Neural progenitor cell (in vitro differentiated cells): ENCODE data around the gene PCDH9. TPM values are rescaled to one million over a fixed set of nuclear protein-coding genes. Genes with fewer than 3 reads are reported as not detected.

Source experiments
- DNase-seq: peaks from one replicate; pipeline ENCODE4 v3.0.0-alpha.2; 2016; ENCODE audit warnings: low spot score
- H2AFZ ChIP-seq: fragments of 200-600 bp; sonication (generic); replicated peaks from 2 replicates; pipeline ENCODE4 v1.6.1; 2016; ENCODE audit warnings: antibody characterized with exemption
- H3F3A ChIP-seq: fragments of 200-600 bp; sonication (generic); 2 replicates; pipeline ENCODE4 v1.6.1; 2016; ENCODE audit warnings: antibody characterized with exemption, low read depth
- H3K27ac ChIP-seq: fragments of 200-600 bp; sonication (generic); 2 replicates; pipeline ENCODE4 v1.5.1; 2016; ENCODE audit warnings: mild to moderate bottlenecking
- H3K27me3 ChIP-seq: fragments of 200-600 bp; sonication (generic); 2 replicates; pipeline ENCODE4 v1.6.1; 2016; ENCODE audit warnings: mild to moderate bottlenecking, moderate library complexity
- H3K36me3 ChIP-seq: fragments of 200-600 bp; sonication (generic); 2 replicates; pipeline ENCODE4 v1.5.1; 2016
- H3K4me1 ChIP-seq: fragments of 200-600 bp; sonication (generic); 2 replicates; pipeline ENCODE4 v1.6.1; 2016; ENCODE audit warnings: mixed run types
- H3K4me2 ChIP-seq: fragments of 200-600 bp; sonication (generic); 2 replicates; pipeline ENCODE4 v1.6.1; 2016
- H3K4me3 ChIP-seq: fragments of 200-600 bp; sonication (generic); 2 replicates; pipeline ENCODE4 v1.5.1; 2016
- H3K79me2 ChIP-seq: fragments of 200-600 bp; sonication (generic); 2 replicates; pipeline ENCODE4 v1.6.1; 2016; ENCODE audit warnings: low read depth
- H3K9ac ChIP-seq: fragments of 200-600 bp; sonication (generic); 2 replicates; pipeline ENCODE4 v1.6.1; 2016
- H3K9me3 ChIP-seq: fragments of 200-600 bp; sonication (generic); 2 replicates; pipeline ENCODE4 v1.5.1; 2016; ENCODE audit warnings: low read depth
- H4K20me1 ChIP-seq: fragments of 200-600 bp; sonication (generic); 2 replicates; pipeline ENCODE4 v1.6.1; 2016; ENCODE audit warnings: low read depth
- H3K27ac Mint-ChIP-seq: 3 replicates; pipeline ENCODE4 v1.8.0; 2021; ENCODE audit warnings: mixed read lengths
- H3K27me3 Mint-ChIP-seq: 2 replicates; pipeline ENCODE4 v1.8.0; 2022; ENCODE audit warnings: low read depth, mild to moderate bottlenecking, inconsistent platforms, moderate library complexity, mixed read lengths; ENCODE audit not compliant: insufficient read depth
- H3K36me3 Mint-ChIP-seq: 3 replicates; pipeline ENCODE4 v1.8.0; 2021; ENCODE audit warnings: mixed read lengths
- H3K4me1 Mint-ChIP-seq: 3 replicates; pipeline ENCODE4 v1.8.0; 2021; ENCODE audit warnings: mixed read lengths
- H3K4me3 Mint-ChIP-seq: 3 replicates; pipeline ENCODE4 v1.8.0; 2021; ENCODE audit warnings: mild to moderate bottlenecking, moderate library complexity, mixed read lengths
- H3K9me3 Mint-ChIP-seq: 3 replicates; pipeline ENCODE4 v1.8.0; 2020; ENCODE audit warnings: mixed read lengths
- EZH2 ChIP-seq: fragments of 200-600 bp; sonication (generic); IDR thresholded peaks from 2 replicates; pipeline ENCODE4 v1.6.1; 2017; ENCODE audit warnings: antibody characterized with exemption, mild to moderate bottlenecking, moderate library complexity
- EZH2phosphoT487 ChIP-seq: fragments of 200-600 bp; sonication (generic); IDR thresholded peaks from 2 replicates; pipeline ENCODE4 v1.6.1; 2017; ENCODE audit warnings: antibody characterized with exemption
- total RNA-seq: library from RNA; depleted of rRNA; stranded (reverse); fragments of >200 nt; gene quantifications from 2 replicates; pipeline ENCODE4 v1.2.3, GENCODE V29; 2015; ENCODE audit warnings: low replicate concordance
- TF ChIP-seq, protein P1 (sequence below): fragments of 200-600 bp; sonication (generic); IDR thresholded peaks from 2 replicates; pipeline ENCODE4 v1.5.1; 2017; ENCODE audit warnings: antibody characterized with exemption, mild to moderate bottlenecking

The PCDH9 gene
- total RNA-seq, 1 donor from 2014 or later = 0.24 TPM

DNA sequence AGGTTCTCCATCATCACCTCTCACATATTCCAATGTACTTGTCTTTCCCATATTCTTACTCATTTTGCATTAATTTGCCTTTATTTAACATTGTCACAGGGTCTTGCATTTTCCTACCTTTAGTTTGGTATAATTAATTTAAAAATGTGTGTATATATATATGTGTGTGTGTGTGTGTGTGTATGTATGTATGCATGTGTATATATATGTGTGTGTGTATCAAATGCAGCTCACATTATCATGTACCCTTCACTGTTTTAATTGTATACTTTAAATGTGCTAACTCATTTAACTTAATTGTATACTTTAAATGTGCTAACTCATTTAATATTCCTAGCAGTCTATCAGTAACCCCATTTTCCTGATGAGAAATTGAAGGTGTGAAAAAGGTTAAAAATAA is 104.5 kb downstream of the PCDH9 start:
- H3K9me3 ChIP-seq = no peaks in the 10 kb centered on the region
- no peaks in the 10 kb centered on the region for H4K20me1 ChIP-seq
- no peak overlapping the region for H3K27ac Mint-ChIP-seq
- TF ChIP-seq, protein P1, sequence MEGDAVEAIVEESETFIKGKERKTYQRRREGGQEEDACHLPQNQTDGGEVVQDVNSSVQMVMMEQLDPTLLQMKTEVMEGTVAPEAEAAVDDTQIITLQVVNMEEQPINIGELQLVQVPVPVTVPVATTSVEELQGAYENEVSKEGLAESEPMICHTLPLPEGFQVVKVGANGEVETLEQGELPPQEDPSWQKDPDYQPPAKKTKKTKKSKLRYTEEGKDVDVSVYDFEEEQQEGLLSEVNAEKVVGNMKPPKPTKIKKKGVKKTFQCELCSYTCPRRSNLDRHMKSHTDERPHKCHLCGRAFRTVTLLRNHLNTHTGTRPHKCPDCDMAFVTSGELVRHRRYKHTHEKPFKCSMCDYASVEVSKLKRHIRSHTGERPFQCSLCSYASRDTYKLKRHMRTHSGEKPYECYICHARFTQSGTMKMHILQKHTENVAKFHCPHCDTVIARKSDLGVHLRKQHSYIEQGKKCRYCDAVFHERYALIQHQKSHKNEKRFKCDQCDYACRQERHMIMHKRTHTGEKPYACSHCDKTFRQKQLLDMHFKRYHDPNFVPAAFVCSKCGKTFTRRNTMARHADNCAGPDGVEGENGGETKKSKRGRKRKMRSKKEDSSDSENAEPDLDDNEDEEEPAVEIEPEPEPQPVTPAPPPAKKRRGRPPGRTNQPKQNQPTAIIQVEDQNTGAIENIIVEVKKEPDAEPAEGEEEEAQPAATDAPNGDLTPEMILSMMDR = no peak
- TF ChIP-seq EZH2phosphoT487 (no peak), EZH2 (no peak)
- no peaks in the 10 kb centered on the region for H3F3A ChIP-seq
- H3K4me1 ChIP-seq = peaks cover 7% of the 10 kb centered on the region
- no peak overlapping the region for H3K27ac ChIP-seq
- H3K4me1 Mint-ChIP-seq = peaks cover 47% of the 10 kb centered on the region
- H3K79me2 ChIP-seq = no peaks in the 10 kb centered on the region
- no peak overlapping the region for H3K9ac ChIP-seq
- peaks cover 2% of the 10 kb centered on the region for H3K27me3 Mint-ChIP-seq
- no peak for DNase-seq
- H3K4me3 Mint-ChIP-seq = no peak overlapping the region
- H3K4me3 ChIP-seq = no peak overlapping the region
- no peaks in the 10 kb centered on the region for H3K36me3 ChIP-seq
- H3K9me3 Mint-ChIP-seq = no peaks in the 10 kb centered on the region
- no peak overlapping the region for H2AFZ ChIP-seq
- no peak overlapping the region for H3K4me2 ChIP-seq
- peaks cover 4% of the 10 kb centered on the region for H3K36me3 Mint-ChIP-seq
- no peaks in the 10 kb centered on the region for H3K27me3 ChIP-seq

DNA sequence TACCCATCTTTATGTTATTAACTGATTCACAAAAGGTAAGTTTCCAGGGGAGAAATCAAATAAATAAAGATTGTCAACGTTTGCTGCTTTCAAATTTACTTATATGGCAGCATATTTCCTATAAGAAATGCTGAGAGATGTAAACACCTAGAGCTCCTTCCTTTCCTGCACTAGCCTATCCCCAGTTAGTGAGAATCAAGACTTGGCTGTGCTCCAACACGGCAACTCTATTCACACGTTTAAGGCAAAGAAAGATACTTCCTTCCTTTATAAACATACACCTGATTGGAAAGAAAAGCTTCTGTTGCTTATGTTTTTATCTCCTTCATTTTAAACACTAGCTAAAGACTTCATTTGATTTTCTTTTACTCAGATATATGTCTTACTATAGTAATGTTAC is 107.0 kb downstream of the PCDH9 start:
- TF ChIP-seq EZH2 (no peak), EZH2phosphoT487 (no peak)
- TF ChIP-seq, protein P1 = no peak
- Mint-ChIP-seq H3K27ac (no peak overlapping the region), H3K27me3 (no peaks in the 10 kb centered on the region), H3K36me3 (peaks cover 2% of the 10 kb centered on the region), H3K4me1 (peaks cover 36% of the 10 kb centered on the region), H3K4me3 (no peak overlapping the region), H3K9me3 (no peaks in the 10 kb centered on the region)
- Histone ChIP-seq H3K4me3 (no peak overlapping the region), H3K79me2 (no peaks in the 10 kb centered on the region), H3K4me1 (peaks cover 4% of the 10 kb centered on the region), H3K27me3 (no peaks in the 10 kb centered on the region), H3K9me3 (no peaks in the 10 kb centered on the region), H3K36me3 (no peaks in the 10 kb centered on the region), H3F3A (no peaks in the 10 kb centered on the region), H3K27ac (no peak overlapping the region), H3K9ac (no peak overlapping the region), H3K4me2 (no peak overlapping the region), H2AFZ (peak overlapping the region; percentile 5), H4K20me1 (no peaks in the 10 kb centered on the region)
- no peak for DNase-seq

GRCh38 chr13:67122251-67122650 is 107.9 kb downstream of the PCDH9 start:
- DNase-seq = no peak
- Mint-ChIP-seq H3K27me3 (no peaks in the 10 kb centered on the region), H3K36me3 (peaks cover 2% of the 10 kb centered on the region), H3K4me1 (peaks cover 29% of the 10 kb centered on the region), H3K9me3 (no peaks in the 10 kb centered on the region), H3K27ac (no peak overlapping the region), H3K4me3 (no peak overlapping the region)
- Histone ChIP-seq H3K9me3 (no peaks in the 10 kb centered on the region), H3K27ac (no peak overlapping the region), H3K4me2 (no peak overlapping the region), H2AFZ (no peak overlapping the region), H4K20me1 (no peaks in the 10 kb centered on the region), H3K4me1 (peaks cover 9% of the 10 kb centered on the region), H3K4me3 (no peak overlapping the region), H3F3A (no peaks in the 10 kb centered on the region), H3K36me3 (no peaks in the 10 kb centered on the region), H3K79me2 (no peaks in the 10 kb centered on the region), H3K9ac (no peak overlapping the region), H3K27me3 (no peaks in the 10 kb centered on the region)
- TF ChIP-seq, protein P1 = no peak
- TF ChIP-seq EZH2 (no peak), EZH2phosphoT487 (no peak)
